ENCODE data around the gene CDC42EP3.

Gene CDC42EP3

DNA sequence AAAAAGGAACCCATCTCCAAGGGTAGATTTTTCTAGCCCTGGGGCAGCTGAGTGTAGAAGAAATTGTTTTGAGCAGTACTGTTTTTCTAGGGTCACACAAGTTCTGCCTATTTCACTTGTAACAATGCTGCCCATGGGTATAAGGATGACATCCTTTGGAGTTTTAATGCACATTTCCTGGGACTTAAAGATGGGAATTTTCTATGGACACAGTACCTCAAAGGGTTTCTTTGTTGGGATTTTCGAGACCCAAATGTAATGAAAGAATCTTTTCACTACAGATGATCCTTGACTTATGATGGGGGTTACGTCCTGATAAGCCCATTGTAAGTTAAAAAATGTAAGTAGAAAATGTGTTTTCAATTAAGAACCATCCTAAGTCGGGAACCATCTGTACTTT lies 31.8 kb downstream of the CDC42EP3 start:
- peaks cover 86% of the 10 kb centered on the region for H3K4me1 Mint-ChIP-seq (ENCODE audit: low read depth)
- peaks cover 28% of the 10 kb centered on the region for H3K36me3 Mint-ChIP-seq
- peak overlapping the region; percentile 22 for H3K27ac Mint-ChIP-seq
- no peaks in the 10 kb centered on the region for H3K27me3 Mint-ChIP-seq
- no peaks in the 10 kb centered on the region for H3K9me3 Mint-ChIP-seq (ENCODE audit: low read depth)
- H3K4me3 Mint-ChIP-seq: no peak overlapping the region

DNA sequence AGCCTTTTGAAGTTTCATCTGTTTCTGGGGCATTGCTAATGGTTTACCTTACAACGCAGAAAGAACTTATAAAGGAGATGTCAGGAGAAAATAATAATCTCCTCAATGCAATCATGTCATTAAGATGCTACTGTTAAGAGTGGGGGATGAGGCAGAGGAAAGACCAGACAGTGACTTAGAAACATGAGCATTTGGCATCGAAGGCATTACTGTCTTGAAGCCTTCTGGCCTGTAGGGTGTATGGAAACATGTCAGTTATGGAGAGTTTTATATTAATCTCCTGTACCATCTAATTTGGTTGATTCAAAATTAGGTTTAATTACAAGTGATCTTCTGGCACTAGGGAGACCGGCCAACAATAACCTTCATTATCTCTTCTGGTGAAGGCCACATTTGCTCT lies 32.5 kb downstream of the CDC42EP3 start:
- H3K36me3 Mint-ChIP-seq: peaks cover 23% of the 10 kb centered on the region
- peaks cover 85% of the 10 kb centered on the region for H3K4me1 Mint-ChIP-seq (ENCODE audit: low read depth)
- no peak overlapping the region for H3K4me3 Mint-ChIP-seq
- no peaks in the 10 kb centered on the region for H3K9me3 Mint-ChIP-seq (ENCODE audit: low read depth)
- H3K27ac Mint-ChIP-seq: peak overlapping the region; percentile 28
- no peaks in the 10 kb centered on the region for H3K27me3 Mint-ChIP-seq

GRCh38 chr2:37637985-37638384 lies 33.5 kb downstream of the CDC42EP3 start:
- no peak overlapping the region for H3K27ac Mint-ChIP-seq
- no peak overlapping the region for H3K4me3 Mint-ChIP-seq
- peaks cover 17% of the 10 kb centered on the region for H3K36me3 Mint-ChIP-seq
- no peaks in the 10 kb centered on the region for H3K27me3 Mint-ChIP-seq
- H3K4me1 Mint-ChIP-seq (ENCODE audit: low read depth): peaks cover 85% of the 10 kb centered on the region
- no peaks in the 10 kb centered on the region for H3K9me3 Mint-ChIP-seq (ENCODE audit: low read depth)

DNA sequence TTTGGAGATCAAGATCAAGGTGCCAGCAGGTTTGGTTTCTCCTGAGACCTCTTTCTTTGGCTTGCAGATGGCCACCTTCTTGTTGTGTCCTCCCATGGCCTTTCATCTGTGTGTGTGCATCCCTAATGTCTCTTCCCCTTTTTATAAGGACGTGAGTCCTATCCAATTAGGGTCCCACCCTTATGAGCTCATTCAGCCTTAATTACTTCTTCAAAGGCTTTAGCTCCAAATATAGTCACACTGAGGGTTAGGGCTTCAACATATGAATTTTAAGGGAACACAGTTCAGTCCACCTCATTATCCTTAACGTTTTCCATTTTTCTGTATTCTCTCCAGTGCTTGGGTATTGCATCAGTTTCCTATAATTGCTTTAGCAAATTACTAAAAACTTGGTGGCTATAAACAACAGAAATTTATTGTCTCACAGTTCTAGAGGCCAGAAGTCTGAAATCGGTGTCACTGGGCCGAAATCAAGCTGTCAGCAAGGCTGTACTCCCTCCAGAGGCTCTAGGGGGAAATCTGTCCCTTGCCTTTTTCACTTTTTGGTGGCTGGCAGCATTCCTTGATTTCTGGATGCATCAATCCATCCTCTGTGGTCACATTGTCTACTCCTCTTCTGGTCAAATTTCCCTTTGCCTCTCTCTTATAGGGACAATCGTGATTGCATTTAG lies 34.1 kb downstream of the CDC42EP3 start:
- Mint-ChIP-seq H3K4me1 (ENCODE audit: low read depth) (peaks cover 85% of the 10 kb centered on the region), H3K9me3 (ENCODE audit: low read depth) (no peaks in the 10 kb centered on the region), H3K4me3 (no peak overlapping the region), H3K27me3 (no peaks in the 10 kb centered on the region), H3K36me3 (peaks cover 17% of the 10 kb centered on the region), H3K27ac (peak overlapping the region; percentile 95)

DNA sequence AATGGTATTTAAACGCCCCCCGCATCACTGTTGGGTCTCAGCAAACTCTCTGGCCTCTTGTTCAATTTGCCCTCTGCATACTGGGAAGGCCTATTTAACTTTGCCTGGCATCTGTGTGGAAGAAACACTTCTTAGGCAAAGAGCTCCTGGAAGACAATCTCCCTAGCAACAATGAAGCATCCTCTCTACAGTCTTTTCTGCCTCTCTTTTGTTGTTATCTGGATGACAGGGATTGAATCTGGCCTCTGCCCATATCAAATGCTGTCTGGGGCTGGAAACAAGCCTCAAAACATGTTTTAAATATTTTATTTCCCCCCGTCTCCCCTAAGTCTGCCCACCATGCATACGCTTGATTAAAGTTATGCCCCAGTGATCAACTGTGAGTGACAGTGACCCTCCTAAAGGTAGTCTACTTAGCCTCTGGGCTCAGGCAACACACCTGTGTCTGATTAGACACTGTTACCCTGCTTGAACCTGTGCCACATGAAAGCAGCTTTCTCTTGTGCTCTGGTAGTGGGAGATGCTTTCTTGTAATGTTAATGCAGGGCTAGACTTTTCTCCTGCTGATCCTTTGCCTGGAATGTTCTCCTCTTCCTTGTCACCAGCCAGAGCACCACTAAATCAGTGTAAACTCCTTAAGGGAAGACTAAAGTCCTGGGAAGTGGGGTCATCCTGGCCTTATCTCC lies 34.9 kb downstream of the CDC42EP3 start:
- peak overlapping the region; percentile 49 for H3K4me3 Mint-ChIP-seq
- peak overlapping the region; percentile 95 for H3K27ac Mint-ChIP-seq
- H3K9me3 Mint-ChIP-seq (ENCODE audit: low read depth): no peaks in the 10 kb centered on the region
- no peaks in the 10 kb centered on the region for H3K27me3 Mint-ChIP-seq
- H3K36me3 Mint-ChIP-seq: peaks cover 10% of the 10 kb centered on the region
- H3K4me1 Mint-ChIP-seq (ENCODE audit: low read depth): peaks cover 80% of the 10 kb centered on the region

GRCh38 chr2:37635504-37636380 lies 35.7 kb downstream of the CDC42EP3 start:
- Mint-ChIP-seq H3K27me3 (no peaks in the 10 kb centered on the region), H3K4me3 (peak overlapping the region; percentile 77), H3K27ac (peak overlapping the region; percentile 95), H3K9me3 (ENCODE audit: low read depth) (no peaks in the 10 kb centered on the region), H3K4me1 (ENCODE audit: low read depth) (peaks cover 78% of the 10 kb centered on the region), H3K36me3 (peaks cover 4% of the 10 kb centered on the region)

- Mint-ChIP-seq H3K4me3 (peak overlapping the region; percentile 77), H3K27me3 (no peaks in the 10 kb centered on the region), H3K27ac (peak overlapping the region; percentile 95), H3K9me3 (ENCODE audit: low read depth) (no peaks in the 10 kb centered on the region), H3K4me1 (ENCODE audit: low read depth) (peaks cover 83% of the 10 kb centered on the region), H3K36me3 (peaks cover 4% of the 10 kb centered on the region)
Measured at GRCh38 chr2:37634914-37635503, 36.4 kb downstream of the CDC42EP3 start.

DNA sequence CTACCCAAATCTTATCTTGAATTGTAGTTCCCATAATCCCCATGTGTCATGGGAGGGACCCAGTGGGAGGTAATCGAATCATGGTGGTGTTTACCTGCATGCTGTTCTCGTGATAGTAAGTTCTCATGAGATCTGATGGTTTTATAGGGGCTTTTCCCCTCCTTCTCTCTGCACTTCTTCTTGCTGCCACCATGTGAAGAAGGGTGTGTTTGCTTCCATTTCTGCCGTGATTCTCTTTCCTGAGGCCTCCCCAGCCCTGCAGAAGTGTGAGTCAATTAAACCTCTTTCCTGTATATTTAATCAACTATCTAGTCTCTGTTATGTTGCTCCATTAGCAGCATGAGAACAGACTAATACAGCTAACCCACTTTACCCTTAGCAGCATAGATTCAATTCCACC lies 37.6 kb downstream of the CDC42EP3 start:
- Mint-ChIP-seq H3K27me3 (no peaks in the 10 kb centered on the region), H3K9me3 (ENCODE audit: low read depth) (no peaks in the 10 kb centered on the region), H3K36me3 (peaks cover 8% of the 10 kb centered on the region), H3K27ac (peak overlapping the region; percentile 80), H3K4me1 (ENCODE audit: low read depth) (peaks cover 85% of the 10 kb centered on the region), H3K4me3 (peak overlapping the region; percentile 12)

GRCh38 chr2:37633234-37633633 lies 38.2 kb downstream of the CDC42EP3 start:
- H3K4me1 Mint-ChIP-seq (ENCODE audit: low read depth): peaks cover 86% of the 10 kb centered on the region
- H3K4me3 Mint-ChIP-seq: no peak overlapping the region
- H3K27me3 Mint-ChIP-seq: no peaks in the 10 kb centered on the region
- peak overlapping the region; percentile 80 for H3K27ac Mint-ChIP-seq
- no peaks in the 10 kb centered on the region for H3K9me3 Mint-ChIP-seq (ENCODE audit: low read depth)
- peaks cover 8% of the 10 kb centered on the region for H3K36me3 Mint-ChIP-seq

DNA sequence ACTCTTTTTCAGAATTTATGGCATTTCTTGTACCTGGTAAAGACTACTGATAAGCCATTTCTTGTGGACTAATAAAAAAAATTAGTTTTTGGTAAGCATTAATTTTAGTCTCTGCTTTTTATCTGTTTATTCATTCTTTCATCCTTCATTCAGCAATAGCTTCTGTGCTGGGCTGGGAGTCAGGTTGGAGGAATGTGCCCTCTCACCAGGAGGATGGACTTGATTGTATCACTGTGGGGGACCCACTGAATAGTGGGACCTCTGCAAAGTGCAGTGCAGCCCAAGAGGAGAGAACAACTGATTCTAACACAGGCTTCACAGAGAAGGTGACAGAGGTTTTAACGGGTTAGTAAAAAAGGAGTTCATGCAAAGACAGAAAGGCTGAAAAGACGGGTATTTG lies 39.1 kb downstream of the CDC42EP3 start:
- Mint-ChIP-seq H3K27me3 (no peaks in the 10 kb centered on the region), H3K4me1 (ENCODE audit: low read depth) (peaks cover 85% of the 10 kb centered on the region), H3K9me3 (ENCODE audit: low read depth) (no peaks in the 10 kb centered on the region), H3K36me3 (peaks cover 8% of the 10 kb centered on the region), H3K4me3 (no peak overlapping the region), H3K27ac (peak overlapping the region; percentile 37)

GRCh38 chr2:37631698-37632097 lies 39.7 kb downstream of the CDC42EP3 start:
- Mint-ChIP-seq H3K27me3 (no peaks in the 10 kb centered on the region), H3K9me3 (ENCODE audit: low read depth) (no peaks in the 10 kb centered on the region), H3K27ac (no peak overlapping the region), H3K4me1 (ENCODE audit: low read depth) (peaks cover 85% of the 10 kb centered on the region), H3K36me3 (peaks cover 8% of the 10 kb centered on the region), H3K4me3 (no peak overlapping the region)

DNA sequence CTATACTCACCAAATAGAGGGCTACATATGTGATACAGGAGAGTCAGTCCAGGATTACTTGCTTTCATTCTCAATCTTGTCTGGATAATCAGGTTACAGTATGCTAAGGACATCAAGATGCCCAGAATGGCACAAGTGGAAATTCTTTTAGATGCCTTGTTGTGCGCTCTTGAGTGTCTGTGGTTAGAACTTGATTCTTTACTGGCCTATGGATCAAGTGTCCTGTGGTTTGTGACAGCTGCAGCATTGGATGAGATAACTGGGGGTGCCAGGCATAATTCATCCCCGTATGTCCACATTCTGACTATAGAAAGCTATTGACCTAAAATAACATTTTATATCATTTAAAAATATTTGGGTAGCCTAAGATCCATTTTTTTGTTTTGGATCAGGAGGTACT lies 40.1 kb downstream of the CDC42EP3 start:
- Mint-ChIP-seq H3K4me1 (ENCODE audit: low read depth) (peaks cover 85% of the 10 kb centered on the region), H3K27me3 (no peaks in the 10 kb centered on the region), H3K4me3 (no peak overlapping the region), H3K36me3 (peaks cover 8% of the 10 kb centered on the region), H3K9me3 (ENCODE audit: low read depth) (no peaks in the 10 kb centered on the region), H3K27ac (no peak overlapping the region)

DNA sequence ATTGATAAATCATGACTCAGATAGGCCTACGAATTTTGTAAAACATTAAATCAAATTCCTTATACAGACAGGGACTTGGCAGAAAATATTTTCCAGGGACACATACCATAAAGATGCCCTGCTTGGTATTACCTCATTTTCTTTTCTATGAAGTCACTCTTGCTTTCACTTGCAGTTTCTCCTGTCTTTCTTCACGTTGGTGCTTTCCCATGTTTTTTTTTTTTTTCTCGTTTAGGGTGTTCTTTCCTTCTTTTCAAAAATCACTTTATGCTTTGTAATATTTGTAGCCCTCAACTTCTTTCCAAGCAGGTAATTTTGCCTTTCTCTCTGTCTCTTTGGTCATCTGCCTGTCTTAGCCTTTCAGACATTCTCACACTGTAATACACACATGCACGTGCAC lies 40.7 kb downstream of the CDC42EP3 start:
- H3K4me1 Mint-ChIP-seq (ENCODE audit: low read depth): peaks cover 85% of the 10 kb centered on the region
- peaks cover 8% of the 10 kb centered on the region for H3K36me3 Mint-ChIP-seq
- peak overlapping the region; percentile 74 for H3K27ac Mint-ChIP-seq
- no peaks in the 10 kb centered on the region for H3K9me3 Mint-ChIP-seq (ENCODE audit: low read depth)
- peak overlapping the region; percentile 4 for H3K4me3 Mint-ChIP-seq
- H3K27me3 Mint-ChIP-seq: no peaks in the 10 kb centered on the region

DNA sequence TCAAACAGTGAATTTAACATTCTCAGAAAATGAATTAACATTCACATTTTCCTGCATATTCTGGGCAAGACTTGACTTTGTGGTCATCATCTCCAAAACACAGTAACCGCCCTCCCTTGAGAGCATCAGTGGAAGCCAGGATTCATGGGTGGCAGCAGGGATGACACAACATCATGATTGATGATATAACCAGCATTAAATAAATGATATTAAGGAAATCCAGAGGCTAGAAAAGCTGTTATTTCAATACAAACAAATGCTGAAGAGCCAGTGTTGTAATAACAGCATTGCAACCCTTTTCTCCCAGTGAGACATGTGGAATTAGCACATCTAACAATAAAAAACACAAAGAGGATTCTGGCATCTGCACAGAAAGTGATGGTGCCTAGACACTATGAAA lies 41.1 kb downstream of the CDC42EP3 start:
- no peaks in the 10 kb centered on the region for H3K9me3 Mint-ChIP-seq (ENCODE audit: low read depth)
- H3K27ac Mint-ChIP-seq: peak overlapping the region; percentile 74
- peaks cover 85% of the 10 kb centered on the region for H3K4me1 Mint-ChIP-seq (ENCODE audit: low read depth)
- no peaks in the 10 kb centered on the region for H3K27me3 Mint-ChIP-seq
- no peak overlapping the region for H3K4me3 Mint-ChIP-seq
- H3K36me3 Mint-ChIP-seq: peaks cover 8% of the 10 kb centered on the region

- H3K27me3 Mint-ChIP-seq: no peaks in the 10 kb centered on the region
- H3K4me1 Mint-ChIP-seq (ENCODE audit: low read depth): peaks cover 85% of the 10 kb centered on the region
- H3K4me3 Mint-ChIP-seq: no peak overlapping the region
- H3K36me3 Mint-ChIP-seq: peaks cover 8% of the 10 kb centered on the region
- no peak overlapping the region for H3K27ac Mint-ChIP-seq
- H3K9me3 Mint-ChIP-seq (ENCODE audit: low read depth): no peaks in the 10 kb centered on the region
Measured at GRCh38 chr2:37629529-37629928, 41.9 kb downstream of the CDC42EP3 start.

Measured in activated naive CD8-positive, alpha-beta T cell (primary cell).